Right lobe of liver (tissue), 6 donors: ENCODE results near the gene BET1. TPM values are rescaled to one million over a fixed set of nuclear protein-coding genes. Genes with fewer than 3 reads are reported as not detected.
A peak's percentile ranks its signal among the peaks of the same experiment; 100 is the strongest.

ENCODE experiments used
- ATAC-seq, 4 donors: fragments of 200-7000 bp; cut with Tn5 transposase; one replicate each; pipeline ENCODE4 v1.9.1; 2020; ENCODE audit warnings: mild to moderate bottlenecking in 4 of 4, moderate library complexity in 4 of 4
- DNase-seq, 3 donors: peaks; one replicate each; pipeline ENCODE4 v3.0.0-alpha.2; 2020
- H3K27ac ChIP-seq, 3 donors: fragments of 200-600 bp; one replicate each; pipeline ENCODE4 v1.8.0; 2022
- H3K27me3 ChIP-seq, 2 donors: fragments of 200-600 bp; one replicate each; pipeline ENCODE4 v1.8.0; 2022
- H3K36me3 ChIP-seq, 4 donors: fragments of 200-600 bp; sonication (generic) in 1 of 4; one replicate each; pipeline versions ENCODE4 v1.5.1 to v1.8.0; 2017 to 2022; ENCODE audit warnings: control low read depth in 1 of 4
- H3K4me1 ChIP-seq, 4 donors: fragments of 200-600 bp; sonication (generic) in 1 of 4; one replicate each; pipeline versions ENCODE4 v1.5.1 to v1.8.0; 2017 to 2022; ENCODE audit warnings: control low read depth in 1 of 4
- H3K4me3 ChIP-seq, 3 donors: fragments of 200-600 bp; one replicate each; pipeline ENCODE4 v1.8.0; 2022
- H3K9me3 ChIP-seq, 4 donors: fragments of 200-600 bp; sonication (generic) in 1 of 4; one replicate each; pipeline versions ENCODE4 v1.5.1 to v1.8.0; 2017 to 2022; ENCODE audit warnings: control low read depth in 1 of 4
- POLR2A ChIP-seq: fragments of 450-650 bp; IDR thresholded peaks from one replicate; pipeline ENCODE4 v1.6.1; 2017; ENCODE audit warnings: antibody characterized with exemption, mild to moderate bottlenecking
- WGBS: methylation state at CpG from one replicate; pipeline ENCODE4 v1.1.6; 2018; ENCODE audit warnings: low coverage, low lambda C conversion rate; ENCODE audit not compliant: insufficient coverage; ENCODE audit errors: missing lambda C conversion rate; 5-methylcytosine and 5-hydroxymethylcytosine counted together
- intact Hi-C, 2 donors: fragments of 100-400 bp; cut with DNase I; formaldehyde crosslinking; loops; one replicate each; pipeline versions ENCODE4 v1.11.2 to v1.14.1; 2022
- total RNA-seq, 6 experiments: library from RNA; depleted of rRNA in 2 of 6; stranded (reverse); fragments of >200 nt in 2 of 6; fragmentation: NEBNext Ultra II Directional in 3 of 6; extraction: Animal tissue kit (Norgen Biotek cat#: 25700) in 3 of 6; gene quantifications; one replicate each; pipeline versions ENCODE4 v1.1.0 to v1.2.4, GENCODE V29; 2016 to 2023
- TF ChIP-seq, protein P1 (sequence below), 4 donors: fragments of 200-600 bp in 3 of 4; fragments of 450-650 bp in 1 of 4; IDR thresholded peaks; one replicate each; pipeline versions ENCODE4 v1.5.1 to v1.8.0; 2016 to 2022; ENCODE audit warnings: antibody characterized with exemption in 4 of 4, mild to moderate bottlenecking in 2 of 4
- donor health status: DM: no; HTN: yes; CAD: no.
- donor health status: DM: no; HTN: no; CAD: no.
- donor health status: DM: no; HTN: no; CAD: no.
- donor health status: DM: no; HTN: yes; CAD: no.
- donor health status: DM: no; HTN: yes; CAD: no.

BET1 gene
- total RNA-seq, 6 experiments from 2014 or later: 12.4 to 19.7 (median 16.5) TPM

DNA sequence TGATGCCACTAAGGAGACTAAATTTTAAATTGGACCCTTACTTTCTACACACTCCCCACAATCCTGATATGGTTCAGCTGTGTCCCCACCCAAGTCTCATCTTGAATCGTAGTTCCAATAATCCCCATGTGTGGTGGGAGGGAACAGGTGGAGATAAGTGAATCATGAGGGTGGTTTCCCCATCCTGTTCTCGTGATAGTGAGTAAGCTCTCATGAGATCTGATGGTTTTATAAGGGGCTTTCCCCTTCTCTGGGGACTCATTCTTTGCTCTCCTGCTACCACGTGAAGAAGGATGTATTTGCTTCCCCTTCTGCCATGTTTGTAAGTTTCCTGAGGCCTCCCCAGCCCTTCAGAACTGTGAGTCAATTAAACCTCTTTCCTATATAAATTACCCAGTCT, 18.4 kb upstream of the BET1 start:
- TF ChIP-seq, protein P1, sequence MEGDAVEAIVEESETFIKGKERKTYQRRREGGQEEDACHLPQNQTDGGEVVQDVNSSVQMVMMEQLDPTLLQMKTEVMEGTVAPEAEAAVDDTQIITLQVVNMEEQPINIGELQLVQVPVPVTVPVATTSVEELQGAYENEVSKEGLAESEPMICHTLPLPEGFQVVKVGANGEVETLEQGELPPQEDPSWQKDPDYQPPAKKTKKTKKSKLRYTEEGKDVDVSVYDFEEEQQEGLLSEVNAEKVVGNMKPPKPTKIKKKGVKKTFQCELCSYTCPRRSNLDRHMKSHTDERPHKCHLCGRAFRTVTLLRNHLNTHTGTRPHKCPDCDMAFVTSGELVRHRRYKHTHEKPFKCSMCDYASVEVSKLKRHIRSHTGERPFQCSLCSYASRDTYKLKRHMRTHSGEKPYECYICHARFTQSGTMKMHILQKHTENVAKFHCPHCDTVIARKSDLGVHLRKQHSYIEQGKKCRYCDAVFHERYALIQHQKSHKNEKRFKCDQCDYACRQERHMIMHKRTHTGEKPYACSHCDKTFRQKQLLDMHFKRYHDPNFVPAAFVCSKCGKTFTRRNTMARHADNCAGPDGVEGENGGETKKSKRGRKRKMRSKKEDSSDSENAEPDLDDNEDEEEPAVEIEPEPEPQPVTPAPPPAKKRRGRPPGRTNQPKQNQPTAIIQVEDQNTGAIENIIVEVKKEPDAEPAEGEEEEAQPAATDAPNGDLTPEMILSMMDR (IDR thresholded peaks at IDR 0.05): no peak
- TF ChIP-seq POLR2A: no peak

DNA sequence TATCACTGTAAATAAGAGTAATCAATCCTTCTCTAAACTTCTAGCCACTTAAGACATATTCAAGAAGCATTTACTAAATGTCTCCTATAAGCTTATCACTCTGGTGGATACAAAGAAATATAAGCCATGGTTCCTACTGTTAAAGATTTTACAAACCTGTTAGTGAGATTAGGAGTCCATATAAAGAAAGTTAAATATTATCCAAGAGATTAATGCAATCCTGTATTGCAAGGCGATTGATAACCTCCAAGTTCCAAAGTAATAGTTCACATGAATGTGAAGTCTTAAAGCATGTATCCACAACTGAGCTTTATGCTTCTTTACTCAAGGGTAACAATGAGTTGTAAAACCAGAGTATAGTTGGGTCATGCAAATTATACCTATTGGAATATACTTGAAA, 12.6 kb upstream of the BET1 start:
- WGBS: 32% methylated on average over 1 of the region's 1 CpG
- intact Hi-C loops: no loop called here
- no peak for TF ChIP-seq POLR2A
- TF ChIP-seq, protein P1 (IDR thresholded peaks at IDR 0.05): no peak
- ATAC-seq: no peak
- Histone ChIP-seq H3K4me1 (no peaks in the 10 kb centered on the region), H3K4me3 (no peak overlapping the region), H3K27me3 (no peaks in the 10 kb centered on the region), H3K9me3 (no peaks in the 10 kb centered on the region), H3K36me3 (no peaks in the 10 kb centered on the region), H3K27ac (no peak overlapping the region)
- DNase-seq: no peak

More for the DNA sequence above, 18.4 kb upstream of the BET1 start:
- ATAC-seq (no peak), DNase-seq (no peak)
- Histone ChIP-seq H3K27ac (no peak overlapping the region), H3K9me3 (no peaks in the 10 kb centered on the region), H3K4me1 (no peaks in the 10 kb centered on the region), H3K27me3 (no peaks in the 10 kb centered on the region), H3K4me3 (no peak overlapping the region), H3K36me3 (no peaks in the 10 kb centered on the region)
- WGBS: 32% methylated on average over 3 of the region's 3 CpGs
- intact Hi-C loops: no loop called here

DNA sequence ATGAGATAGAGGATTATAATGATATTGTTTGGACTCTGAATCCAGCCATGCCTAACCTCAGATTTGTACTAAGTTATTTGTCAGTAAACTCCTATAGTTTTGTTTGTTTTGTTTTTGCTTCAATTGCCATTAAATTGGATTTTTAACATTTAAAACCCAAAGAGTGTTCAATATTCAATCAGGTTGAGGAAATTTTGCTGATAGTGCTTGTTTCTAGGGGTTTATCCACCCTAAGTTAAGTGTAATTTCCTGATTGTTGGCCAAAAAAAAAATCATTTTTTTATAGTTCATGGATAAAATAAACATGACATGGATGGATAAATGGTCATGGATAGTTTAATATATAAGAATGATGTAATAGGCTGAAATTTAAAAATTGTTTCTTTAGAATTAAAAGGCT, 11.4 kb upstream of the BET1 start:
- DNase-seq: no peak
- no peaks in the 10 kb centered on the region for H3K36me3 ChIP-seq
- intact Hi-C loops: no loop called here
- no peaks in the 10 kb centered on the region for H3K27me3 ChIP-seq
- H3K4me1 ChIP-seq: no peaks in the 10 kb centered on the region
- H3K4me3 ChIP-seq: no peak overlapping the region
- no peak overlapping the region for H3K27ac ChIP-seq
- TF ChIP-seq, protein P1 (IDR thresholded peaks at IDR 0.05): no peak
- TF ChIP-seq POLR2A: no peak
- ATAC-seq: no peak
- no peaks in the 10 kb centered on the region for H3K9me3 ChIP-seq

DNA sequence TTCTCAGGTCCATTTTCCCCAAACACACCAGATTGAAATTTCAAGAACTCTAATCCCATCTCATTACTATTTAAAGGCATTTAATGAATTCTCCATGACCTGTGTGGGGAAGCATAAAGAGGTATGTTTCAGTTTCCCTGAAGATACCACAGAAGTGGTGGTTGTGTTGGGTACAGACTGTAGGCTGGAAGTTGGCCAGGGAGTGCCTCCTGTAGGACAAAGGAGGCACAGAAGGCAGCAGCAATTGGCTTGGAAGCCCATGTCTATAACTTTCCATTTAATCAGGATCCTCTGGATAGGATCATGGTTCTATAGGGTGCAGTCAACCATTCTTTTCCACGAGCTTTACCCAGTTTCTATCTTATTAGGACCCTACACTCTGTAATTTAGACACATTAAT, 8.6 kb upstream of the BET1 start:
- no peak for ATAC-seq
- 33% methylated on average over 1 of the region's 1 CpG for WGBS
- no peaks in the 10 kb centered on the region for H3K36me3 ChIP-seq
- DNase-seq: no peak
- no peaks in the 10 kb centered on the region for H3K9me3 ChIP-seq
- intact Hi-C loops: no loop called here
- no peak overlapping the region for H3K27ac ChIP-seq
- no peaks in the 10 kb centered on the region for H3K4me1 ChIP-seq
- no peaks in the 10 kb centered on the region for H3K27me3 ChIP-seq
- TF ChIP-seq, protein P1 (IDR thresholded peaks at IDR 0.05): no peak
- TF ChIP-seq POLR2A: no peak
- H3K4me3 ChIP-seq: no peak overlapping the region

DNA sequence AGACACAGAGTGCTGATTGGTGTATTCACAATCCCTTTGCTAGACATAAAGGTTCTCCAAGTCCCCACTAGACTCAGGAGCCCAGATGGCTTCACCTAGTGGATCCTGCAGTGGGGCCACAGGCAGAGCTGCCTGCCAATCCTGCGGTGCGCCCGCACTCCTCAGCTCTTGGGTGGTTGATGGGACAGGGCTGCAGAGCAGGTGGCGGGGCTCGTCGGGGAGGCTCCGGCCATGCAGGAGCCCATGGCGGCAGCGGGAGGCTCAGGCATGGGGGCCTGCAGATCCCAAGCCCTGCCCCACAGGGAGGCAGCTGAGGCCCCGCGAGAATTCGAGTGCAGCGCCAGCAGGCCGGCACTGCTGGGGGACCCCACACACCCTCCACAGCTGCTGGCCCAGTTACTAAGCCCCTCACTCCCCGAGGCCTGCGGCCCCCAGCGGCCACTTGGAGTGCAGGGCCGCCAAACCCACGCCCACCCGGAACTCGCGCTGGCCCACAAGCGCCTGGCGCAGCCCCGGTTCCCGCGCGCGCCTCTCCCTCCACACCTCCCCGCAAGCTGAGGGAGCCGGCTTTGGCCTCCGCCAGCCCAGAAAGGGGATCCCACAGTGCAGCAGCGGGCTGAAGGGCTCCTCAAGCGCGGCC, 7.7 kb upstream of the BET1 start:
- Histone ChIP-seq H3K4me3 (no peak overlapping the region), H3K36me3 (no peaks in the 10 kb centered on the region), H3K27ac (no peak overlapping the region), H3K9me3 (no peaks in the 10 kb centered on the region), H3K27me3 (no peaks in the 10 kb centered on the region), H3K4me1 (no peaks in the 10 kb centered on the region)
- intact Hi-C loops: no loop called here
- DNase-seq: peak in 1 of 3 donors; percentile 42
- TF ChIP-seq, protein P1 (IDR thresholded peaks at IDR 0.05): no peak
- TF ChIP-seq POLR2A: no peak
- WGBS: 39% methylated on average over 3 of the region's 35 CpGs
- ATAC-seq: no peak
